DMS53 treated with DMSO at 0.1 percent for 48 hours (cell line): ENCODE measurements around the gene SAP30BP.

Experiments
- DNase-seq: peaks from one replicate; lab custom pipeline; 2025; ENCODE audit not compliant: unreplicated experiment; lab: John Stamatoyannopoulos, UW

The SAP30BP gene

DNA sequence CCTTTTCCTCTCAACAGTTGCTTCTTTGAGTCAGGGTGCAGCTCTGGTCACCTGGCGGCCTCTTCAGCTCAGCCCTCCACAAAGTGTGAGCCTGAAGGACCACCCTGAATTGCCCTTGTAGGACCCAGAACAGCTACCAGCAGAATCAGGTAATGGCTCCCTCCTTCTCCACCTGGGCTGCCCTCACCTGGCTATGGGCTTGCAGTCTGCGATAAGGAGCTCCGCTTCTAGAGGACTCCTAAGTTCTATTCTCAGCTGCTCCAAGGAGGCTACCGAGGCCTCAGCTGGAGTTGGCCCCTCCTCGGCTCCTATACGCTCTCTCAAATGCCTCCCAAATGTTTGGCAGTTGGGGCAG is 20.5 kb upstream of the SAP30BP start:
- DNase-seq = no peak

DNA sequence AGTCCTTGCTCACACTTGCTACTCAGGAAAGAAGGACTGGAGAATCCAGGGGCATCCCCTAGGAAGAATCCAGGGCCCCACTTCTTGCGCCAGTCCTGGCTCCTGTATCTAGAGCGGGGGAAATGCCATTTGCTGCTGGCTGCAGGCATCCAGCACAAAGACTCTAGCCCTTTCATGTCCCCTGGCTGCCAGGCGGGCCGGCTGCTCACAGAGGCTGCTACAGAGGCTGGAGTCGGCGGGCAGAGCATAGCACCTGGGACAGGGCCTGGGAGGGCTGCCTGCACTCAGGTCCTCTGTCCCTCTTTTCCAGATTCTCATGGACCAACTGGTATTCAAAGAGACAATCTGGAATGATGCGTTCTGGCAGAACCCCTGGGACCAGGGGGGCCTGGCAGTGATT is 20.1 kb upstream of the SAP30BP start:
- no peak for DNase-seq

DNA sequence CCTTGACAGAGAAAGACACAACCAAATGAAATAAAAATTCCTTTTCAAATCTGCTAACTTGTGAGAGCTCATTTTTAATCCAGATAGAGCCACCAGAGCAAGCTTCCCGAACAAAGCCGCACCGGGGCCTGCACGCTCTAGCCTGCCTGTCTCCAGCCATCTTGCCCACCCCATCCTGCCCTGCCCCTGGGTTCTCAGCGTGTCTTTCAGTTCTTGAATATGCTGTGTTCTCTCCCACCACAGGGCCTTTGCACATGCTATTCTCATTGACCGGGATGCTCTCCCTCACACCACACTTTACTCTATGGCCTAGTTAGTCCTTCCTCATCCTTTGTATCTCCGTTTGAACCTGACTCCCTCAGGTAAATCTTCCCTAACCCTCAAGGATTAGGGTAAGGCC is 19.2 kb upstream of the SAP30BP start:
- DNase-seq = no peak

DNA sequence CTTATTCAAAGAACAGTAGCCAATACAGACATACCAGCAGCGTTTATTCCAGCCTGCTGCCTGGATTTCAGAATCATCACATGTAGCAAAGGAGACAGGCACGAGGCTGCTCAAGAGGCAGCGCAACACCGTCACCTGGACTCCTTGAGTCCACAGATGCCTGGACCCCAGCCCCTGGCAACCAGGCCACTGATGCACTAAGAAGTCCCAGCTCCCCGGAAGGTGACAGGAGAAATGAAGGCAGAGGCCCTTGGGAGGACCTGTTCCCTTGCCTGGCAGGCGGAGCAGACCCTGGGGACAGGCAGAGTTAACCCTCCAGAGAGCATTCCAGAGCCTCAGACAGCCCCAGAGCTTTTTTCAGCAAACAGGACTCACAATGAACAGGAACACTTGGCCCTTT is 17.5 kb upstream of the SAP30BP start:
- DNase-seq = no peak

DNA sequence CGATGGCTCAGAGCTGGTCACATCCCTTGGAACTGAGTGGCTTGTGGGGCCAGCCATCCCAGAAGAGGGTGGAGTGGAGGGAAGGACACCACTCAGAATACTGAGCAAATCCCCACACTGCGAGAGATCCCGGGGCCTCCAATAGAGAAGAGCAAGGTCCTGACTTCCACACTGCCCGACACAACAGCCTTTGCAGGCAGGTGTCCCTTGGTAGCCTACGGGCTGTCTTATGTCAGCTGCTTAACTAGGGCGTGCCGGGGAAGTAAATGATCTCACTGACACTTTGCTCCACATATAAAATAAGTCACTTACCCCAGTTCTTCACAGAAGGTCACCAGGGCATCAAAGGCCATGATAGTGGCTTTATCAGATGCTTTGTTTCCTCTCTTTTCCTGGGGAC is 16.3 kb upstream of the SAP30BP start:
- DNase-seq = no peak

DNA sequence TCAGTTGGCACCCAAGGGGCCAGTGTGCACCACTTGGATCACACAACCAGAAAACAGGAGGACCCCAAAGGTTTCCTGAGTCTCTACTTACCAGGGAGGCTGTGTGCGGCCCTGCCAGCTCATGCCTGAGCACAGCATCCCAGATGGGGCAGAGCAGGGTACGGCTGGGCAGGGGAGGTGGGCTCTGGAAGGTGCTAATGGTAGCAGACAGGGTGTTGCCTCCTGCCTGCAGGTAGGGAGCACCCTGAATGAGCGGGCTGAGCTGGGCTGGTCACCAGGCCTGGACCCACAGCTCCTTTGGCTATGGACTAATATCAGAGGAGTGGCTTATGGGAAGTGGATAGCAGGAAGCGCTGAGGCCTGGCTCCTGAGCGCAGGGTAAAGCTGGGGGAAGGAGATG is 14.8 kb upstream of the SAP30BP start:
- DNase-seq = no peak

DNA sequence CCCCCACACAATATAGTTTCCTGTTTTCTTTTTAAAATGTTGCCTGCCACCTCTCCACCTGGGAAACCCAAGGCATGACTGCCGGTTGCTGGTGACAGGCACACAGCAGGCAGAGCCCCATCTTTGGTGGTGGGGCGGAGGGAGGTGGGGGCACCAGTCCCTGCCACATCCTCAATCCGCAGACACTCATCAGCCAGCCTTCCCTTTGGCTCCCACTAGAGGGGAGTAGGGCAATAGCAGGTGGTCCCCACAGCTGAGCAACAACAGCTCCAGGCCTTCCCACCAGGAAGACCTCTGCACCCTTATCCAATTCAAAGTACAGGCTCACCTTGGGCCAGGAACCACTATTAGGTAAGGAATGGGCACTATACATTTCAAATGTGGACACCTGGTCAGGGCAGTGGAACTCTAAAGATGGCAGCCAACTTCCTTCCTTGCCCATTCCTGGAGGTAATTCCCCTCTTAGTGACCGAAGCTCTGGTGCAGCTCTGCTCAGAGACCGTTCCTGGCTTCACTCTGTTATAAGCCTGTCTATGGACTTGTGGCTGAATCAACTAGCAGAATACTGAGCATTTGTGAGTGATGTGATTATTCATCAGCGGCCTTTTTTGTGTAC is 14.1 kb upstream of the SAP30BP start:
- no peak for DNase-seq

DNA sequence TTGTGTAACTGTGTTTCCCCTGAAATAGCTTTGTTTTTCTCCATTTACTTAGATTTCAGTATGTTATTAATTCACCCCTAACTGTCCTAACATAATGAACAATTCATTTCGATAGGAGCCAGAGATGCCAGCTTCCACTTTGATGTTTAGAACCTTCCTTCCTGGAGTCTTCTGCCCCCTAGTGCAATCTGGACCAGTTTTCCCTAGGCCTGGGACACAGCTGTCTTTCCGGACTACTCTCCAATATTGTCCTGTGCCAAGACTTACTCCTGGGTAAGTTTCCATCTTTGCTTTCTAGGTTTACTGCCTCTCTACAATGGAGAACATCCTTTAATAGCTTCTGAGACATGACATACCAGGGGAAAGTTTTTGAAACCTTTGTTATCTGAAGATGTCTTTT is 13.0 kb upstream of the SAP30BP start:
- DNase-seq = peak; percentile 52

DNA sequence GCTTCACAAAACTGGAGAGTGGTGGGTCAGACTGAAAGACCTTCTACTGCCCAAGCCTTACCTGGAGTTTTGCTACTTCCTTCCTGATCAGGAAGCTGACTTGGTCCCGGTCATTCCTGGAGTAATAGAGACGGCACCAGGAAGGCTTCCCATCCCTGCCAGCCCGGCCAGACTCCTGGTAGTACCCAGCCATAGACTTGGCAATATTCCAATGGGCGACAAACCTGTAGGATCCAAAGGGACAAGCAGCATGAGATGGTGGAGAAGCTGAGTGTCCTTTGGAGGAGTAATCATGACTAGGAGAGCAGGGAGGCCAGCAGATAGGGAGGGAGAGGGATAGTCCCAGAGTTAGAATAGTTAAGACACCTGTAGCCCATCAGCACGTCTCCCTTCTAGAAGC is 8.9 kb upstream of the SAP30BP start:
- no peak for DNase-seq

DNA sequence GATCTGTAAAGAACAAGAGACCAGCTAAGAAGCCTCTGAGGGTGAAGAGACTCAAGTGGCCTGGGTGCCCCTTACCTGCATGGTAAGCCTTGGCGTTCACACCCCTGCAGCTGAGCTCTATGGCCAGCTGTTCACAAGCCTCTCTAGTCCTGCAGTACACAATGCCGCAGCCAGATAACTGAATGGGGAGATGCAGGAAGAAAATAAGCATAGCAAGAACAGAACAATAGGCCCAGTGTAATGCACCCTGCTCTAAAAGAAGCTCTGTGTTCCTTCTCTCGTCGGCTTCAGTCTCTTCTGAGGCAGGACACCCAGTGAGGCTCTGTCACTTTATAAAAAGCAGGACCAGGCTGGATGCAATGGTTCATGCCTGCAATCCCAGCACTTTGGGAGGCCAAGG is 5.6 kb upstream of the SAP30BP start:
- no peak for DNase-seq

DNA sequence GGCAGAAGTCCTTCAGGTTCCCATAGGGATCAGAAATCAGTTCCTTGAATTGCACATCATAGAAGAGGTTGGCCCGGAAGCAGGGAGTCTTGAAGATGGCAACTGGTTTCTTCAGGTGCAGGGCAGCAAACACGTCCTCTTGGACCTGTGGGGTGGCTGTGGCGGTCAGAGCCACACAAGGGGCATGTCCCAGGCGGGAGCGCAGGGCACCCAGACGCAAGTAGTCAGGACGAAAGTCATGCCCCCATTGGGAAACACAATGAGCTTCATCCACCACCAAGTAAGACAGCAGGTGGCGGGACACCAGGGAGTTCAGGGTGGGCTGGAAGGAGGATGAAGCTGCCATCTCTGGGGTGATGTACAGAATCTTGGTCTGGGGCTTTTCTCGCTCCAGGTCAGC is 4.6 kb upstream of the SAP30BP start:
- no peak for DNase-seq

DNA sequence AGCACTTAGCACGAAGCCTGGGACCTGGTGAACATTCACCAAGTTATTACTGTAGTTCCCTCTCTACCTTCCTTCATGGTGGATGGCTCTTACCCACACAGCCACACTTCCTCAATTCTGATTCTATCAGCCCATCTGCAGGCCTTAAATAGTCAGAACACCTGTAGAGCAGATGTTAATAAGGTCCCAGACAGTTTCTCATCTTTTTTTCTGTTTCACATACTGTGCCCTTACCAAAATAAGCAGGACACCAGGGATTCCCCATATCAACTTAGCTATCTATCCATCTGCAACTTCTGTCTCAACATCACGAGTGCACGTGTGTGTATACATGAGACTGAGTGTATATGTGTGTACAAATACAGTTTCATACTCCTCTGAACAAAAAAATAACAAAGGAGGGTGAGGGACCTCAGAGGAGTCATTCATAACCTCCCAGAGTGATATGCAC is 3.0 kb upstream of the SAP30BP start:
- DNase-seq = no peak

DNA sequence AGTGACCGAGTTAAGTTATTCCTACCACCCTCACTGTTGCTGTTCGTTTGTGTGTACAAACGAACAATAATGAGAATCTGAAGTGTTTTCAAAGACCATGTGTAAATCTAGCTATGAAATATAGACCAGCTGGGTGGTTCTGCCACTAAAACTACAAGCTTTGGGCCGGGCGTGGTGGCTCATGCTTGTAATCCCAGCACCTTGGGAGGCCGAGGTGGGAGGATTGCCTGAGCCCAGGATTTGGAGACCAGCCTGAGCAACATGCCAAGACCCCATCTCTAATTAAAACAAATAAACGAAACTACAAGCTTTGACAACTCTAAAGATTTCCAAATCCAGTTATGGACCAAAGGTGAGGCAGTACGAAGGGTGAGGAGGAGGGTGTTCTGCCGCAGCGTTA is 1.2 kb upstream of the SAP30BP start:
- DNase-seq = no peak

DNA sequence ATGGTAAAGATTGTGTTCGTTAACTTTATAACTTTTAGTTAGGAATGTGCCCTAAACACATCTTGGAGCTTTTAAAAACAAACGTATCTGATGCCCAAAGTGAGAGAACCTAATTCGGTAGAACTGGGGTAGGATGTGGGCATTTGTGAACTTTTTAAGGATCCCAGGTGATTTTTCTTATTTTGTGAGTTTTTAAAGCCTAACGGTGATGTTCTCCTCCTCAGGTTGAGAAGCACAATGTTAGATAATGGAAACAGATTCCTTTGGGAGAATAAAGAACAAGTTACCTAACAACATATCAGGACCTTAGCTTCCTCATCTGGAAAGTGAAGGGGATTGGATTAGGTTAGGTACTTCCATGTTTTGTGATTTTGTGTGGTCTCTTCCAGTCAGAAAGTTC is 687 bp downstream of the SAP30BP start:
- no peak for DNase-seq

DNA sequence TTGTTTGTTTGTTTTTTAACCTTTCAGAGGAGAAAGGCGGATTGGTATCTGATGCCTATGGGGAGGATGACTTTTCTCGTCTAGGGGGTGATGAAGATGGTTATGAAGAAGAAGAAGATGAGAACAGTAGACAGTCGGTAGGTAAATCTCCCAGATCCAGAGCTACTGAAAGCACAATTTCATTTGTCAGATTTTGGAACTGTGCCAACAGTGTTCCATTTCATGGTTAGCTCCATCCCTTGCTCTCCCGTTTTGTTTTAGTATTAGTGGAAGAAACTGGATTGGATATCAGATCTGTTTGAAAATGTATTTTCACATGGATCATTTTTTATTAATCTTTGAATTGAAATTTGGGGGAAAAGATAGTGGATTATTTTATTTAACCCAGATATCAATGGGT is 1.4 kb downstream of the SAP30BP start:
- no peak for DNase-seq

DNA sequence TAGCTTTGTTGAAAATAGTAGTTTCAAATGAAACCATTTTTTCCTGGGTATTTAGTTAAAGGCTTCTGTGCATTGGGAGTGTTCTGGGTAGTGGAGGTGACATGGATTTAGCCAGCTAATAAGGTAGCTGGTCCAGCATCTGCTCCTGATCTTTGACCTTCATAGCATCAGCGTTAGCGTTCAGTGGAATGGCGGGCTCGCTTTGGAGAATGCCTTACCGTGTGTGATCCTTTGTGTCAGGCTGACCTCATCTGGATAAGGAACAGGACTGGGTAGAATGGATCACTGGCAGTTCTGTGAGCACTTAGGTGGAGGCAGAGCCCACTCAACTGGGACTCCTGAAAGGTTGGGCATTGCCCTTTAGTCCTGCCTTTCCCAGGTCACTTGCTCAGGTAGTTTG is 3.7 kb downstream of the SAP30BP start:
- DNase-seq = no peak

DNA sequence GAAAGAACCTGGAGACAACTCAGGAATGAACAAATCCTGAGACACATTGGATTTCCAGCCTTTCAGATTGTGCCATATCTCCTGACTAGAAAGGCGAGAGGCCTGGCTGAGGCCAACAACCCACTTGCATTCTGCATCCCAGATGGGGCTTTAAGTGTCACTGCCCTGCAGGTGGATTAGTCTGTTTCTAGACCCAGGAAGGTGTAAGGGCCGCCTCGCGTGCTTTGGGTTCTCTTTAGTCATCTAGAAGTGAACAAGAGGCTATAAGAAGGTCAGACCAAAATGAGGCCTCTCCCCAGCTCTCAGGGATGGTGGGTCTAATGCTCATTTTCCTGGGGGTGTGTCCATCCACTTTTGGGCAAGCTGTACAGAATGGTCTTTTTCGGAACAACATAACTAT is 4.9 kb downstream of the SAP30BP start:
- DNase-seq = no peak

DNA sequence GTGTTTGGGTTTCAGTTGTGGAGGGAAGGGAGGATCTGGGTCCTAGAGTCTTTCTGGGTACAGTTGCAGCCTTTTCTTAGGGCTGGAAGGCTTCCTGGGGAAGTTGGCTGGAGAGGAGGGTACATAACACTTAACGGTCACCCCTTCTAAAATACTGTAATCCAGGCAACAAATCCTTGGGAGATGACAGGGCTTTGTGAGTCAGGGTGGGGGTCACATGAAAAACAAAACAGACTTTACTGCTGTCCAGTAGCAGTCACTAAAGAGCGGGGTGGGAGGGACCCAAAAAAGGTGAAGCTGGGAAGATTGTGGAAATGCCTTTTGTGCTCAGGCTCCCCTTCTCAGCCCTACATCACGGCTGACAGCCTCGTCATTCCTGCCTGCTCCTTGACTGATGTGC is 6.3 kb downstream of the SAP30BP start:
- no peak for DNase-seq

DNA sequence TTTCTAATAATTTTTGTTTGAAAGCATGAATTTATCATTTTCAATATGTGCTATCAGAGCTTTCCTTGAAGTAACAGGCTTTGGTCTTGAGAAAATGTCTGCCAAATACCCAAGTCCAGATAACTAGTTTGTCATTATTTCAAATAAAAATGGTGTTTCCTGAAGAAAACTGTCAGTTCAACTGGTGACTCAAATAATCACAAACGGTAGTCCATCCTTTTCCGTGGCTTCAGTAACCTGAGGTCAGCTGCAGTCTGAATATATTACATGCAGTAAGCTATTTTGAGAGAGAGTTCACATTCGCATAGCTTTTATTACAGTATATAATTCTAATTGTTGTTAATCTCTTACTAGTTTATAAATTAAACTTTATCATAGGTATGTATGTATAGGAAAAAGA is 9.3 kb downstream of the SAP30BP start:
- DNase-seq = no peak

DNA sequence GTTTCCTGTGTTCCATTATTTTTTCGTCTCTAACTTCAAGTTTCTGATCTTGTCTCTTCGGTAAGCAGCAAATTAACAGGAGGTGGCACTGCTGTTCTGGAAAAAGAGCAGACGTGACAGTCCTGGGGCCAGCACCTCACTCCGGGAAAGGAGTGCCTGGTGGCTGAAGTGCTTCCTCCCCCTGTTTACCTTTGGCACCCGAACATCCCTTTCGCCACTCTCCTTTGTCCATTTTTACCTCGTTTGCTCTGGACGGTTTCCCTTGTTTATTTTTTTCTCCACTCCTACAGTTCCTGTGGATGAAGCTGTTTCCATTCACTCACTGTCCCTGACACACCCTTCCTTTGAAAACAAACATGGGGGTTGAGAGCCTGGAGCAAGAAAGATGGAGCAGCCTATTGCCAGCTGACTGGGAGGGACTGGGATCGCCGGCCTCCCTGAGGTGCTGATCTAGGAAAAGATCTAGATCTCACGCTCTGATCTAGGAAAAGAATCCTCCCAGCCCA is 12.6 kb downstream of the SAP30BP start:
- DNase-seq = no peak

DNA sequence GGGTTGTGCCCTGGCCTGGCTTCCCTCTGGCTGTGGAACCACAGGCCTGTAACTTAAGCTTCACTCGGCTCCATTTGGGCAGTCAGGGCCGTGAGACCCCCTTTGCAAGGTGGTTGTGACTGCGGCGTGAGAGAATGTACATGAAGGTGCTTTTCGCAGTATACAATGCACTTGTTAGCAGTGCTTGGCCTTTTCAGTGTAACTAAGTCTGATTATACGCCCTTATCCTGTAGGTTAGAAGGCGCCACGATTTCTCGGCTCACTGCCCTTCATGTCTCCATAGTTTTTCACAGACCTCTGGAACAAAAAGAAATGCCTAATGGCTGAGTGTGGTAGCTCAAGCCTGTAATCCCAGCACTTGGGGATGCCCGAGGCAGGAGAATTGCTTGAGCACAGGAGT is 13.3 kb downstream of the SAP30BP start:
- DNase-seq = no peak

DNA sequence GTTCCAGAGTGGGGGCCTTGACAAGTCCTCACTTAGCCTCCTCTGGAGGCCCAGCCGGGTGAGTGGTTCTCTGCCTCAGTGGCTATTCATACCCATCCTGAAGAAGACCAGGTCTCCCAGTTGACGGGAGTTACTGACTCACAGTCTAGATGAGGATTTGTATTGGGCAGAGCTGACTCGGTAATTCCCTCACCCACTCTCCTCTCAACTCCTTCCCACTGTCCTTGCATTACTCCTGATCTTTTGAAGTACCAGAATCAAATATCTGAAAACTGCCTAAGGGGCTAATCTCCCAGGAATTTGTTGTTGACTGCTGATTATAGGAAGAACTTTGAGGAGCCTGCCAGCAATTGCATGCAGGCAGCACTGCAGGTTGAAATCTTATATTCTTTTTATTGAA is 14.2 kb downstream of the SAP30BP start:
- no peak for DNase-seq

DNA sequence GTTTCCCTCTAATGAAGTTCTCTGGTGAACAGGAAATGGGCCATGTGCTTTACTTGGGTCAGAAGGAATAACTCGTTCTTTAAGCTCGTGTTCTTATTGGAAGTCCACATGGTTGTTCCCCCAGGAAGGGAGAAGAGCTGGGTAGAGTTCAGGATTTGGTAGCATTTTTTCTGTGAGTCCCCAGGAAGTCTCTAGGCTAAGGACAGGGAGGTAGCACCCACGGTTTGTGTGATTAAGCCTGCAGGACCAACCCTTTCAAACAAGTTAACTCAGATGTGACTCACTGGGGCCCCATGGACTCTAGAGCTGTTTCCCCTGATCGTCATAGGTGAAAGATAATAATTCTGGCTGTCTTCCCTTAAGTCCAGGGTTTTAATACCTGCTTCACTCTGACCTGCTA is 16.4 kb downstream of the SAP30BP start:
- no peak for DNase-seq

DNA sequence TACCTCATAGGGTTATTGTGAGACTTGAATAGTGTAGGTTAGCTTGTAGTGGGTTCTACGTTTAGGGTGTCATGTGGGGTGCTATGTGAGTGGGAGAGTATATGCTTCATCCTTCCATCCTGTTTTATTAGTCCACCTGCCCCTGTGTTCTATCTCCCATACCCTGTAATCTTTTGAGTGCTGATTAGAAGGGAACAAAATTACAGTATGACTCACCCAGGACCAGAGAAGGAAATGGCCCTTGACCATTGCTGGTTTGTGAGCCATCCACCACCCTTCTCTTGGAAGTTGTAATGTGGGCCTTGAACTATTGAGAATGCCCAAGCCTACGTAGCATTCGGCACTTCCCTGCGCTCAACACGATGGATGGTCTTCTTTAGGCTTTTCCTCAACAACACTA is 17.1 kb downstream of the SAP30BP start:
- DNase-seq = no peak
